HepG2 (cell line): ENCODE data around the gene SYTL2. TPM values are rescaled to one million over a fixed set of nuclear protein-coding genes. Genes with fewer than 3 reads are reported as not detected.
A peak's percentile ranks its signal among the peaks of the same experiment; 100 is the strongest.

Experiments
- ATF3 ChIP-seq: sonication (generic); formaldehyde crosslinking; IDR thresholded peaks from 2 replicates; pipeline ENCODE4 v1.4.0; 2020; ENCODE audit warnings: missing genetic modification reagents
- DNMT1 ChIP-seq: sonication (generic); formaldehyde crosslinking; IDR thresholded peaks from 2 replicates; pipeline ENCODE4 v1.5.1; 2020; ENCODE audit warnings: mild to moderate bottlenecking, missing genetic modification reagents
- IRF2 ChIP-seq: IDR thresholded peaks from 2 replicates; pipeline ENCODE4 v1.6.1; 2018; ENCODE audit warnings: missing genetic modification reagents, missing compliant biosample characterization
- ISX ChIP-seq: sonication (generic); formaldehyde crosslinking; conservative IDR thresholded peaks from 2 replicates; pipeline ENCODE4 v1.5.0; 2020; ENCODE audit warnings: missing genetic modification reagents
- MTA3 ChIP-seq: sonication (generic); formaldehyde crosslinking; IDR thresholded peaks from 2 replicates; pipeline ENCODE4 v1.4.0; 2020; ENCODE audit warnings: missing genetic modification reagents
- NCOR1 ChIP-seq: fragments of 200-600 bp; sonication (generic); IDR thresholded peaks from 2 replicates; pipeline ENCODE4 v1.7.0; 2017; ENCODE audit warnings: antibody characterized with exemption, low read length, borderline replicate concordance
- RCOR2 ChIP-seq: IDR thresholded peaks from 2 replicates; pipeline ENCODE4 v1.6.1; 2016; ENCODE audit warnings: missing biosample characterization, missing genetic modification reagents
- REST ChIP-seq, 2 experiments: IDR thresholded peaks; 2 replicates each; pipeline ENCODE4 v1.6.1; 2011 to 2012; ENCODE audit warnings: low read length in 2 of 2, borderline replicate concordance in 1 of 2, low read depth in 1 of 2, mild to moderate bottlenecking in 1 of 2, moderate library complexity in 1 of 2
- RFXANK ChIP-seq: IDR thresholded peaks from 2 replicates; pipeline ENCODE4 v1.6.1; 2016
- SAP130 ChIP-seq: IDR thresholded peaks from 2 replicates; pipeline ENCODE4 v1.6.1; 2016; ENCODE audit warnings: low read depth
- SCMH1 ChIP-seq: sonication (generic); formaldehyde crosslinking; IDR thresholded peaks from 2 replicates; pipeline ENCODE4 v1.9.0; 2021; ENCODE audit warnings: missing genetic modification reagents, mild to moderate bottlenecking, borderline replicate concordance
- SMAD3 ChIP-seq: sonication (generic); formaldehyde crosslinking; IDR thresholded peaks from 2 replicates; pipeline ENCODE4 v1.4.0; 2020; ENCODE audit warnings: missing genetic modification reagents
- ZFP37 ChIP-seq: sonication (generic); formaldehyde crosslinking; IDR thresholded peaks from 2 replicates; pipeline ENCODE4 v1.4.0; 2020; ENCODE audit warnings: missing genetic modification reagents, borderline replicate concordance
- ZNF282 ChIP-seq: fragments of 450-650 bp; IDR thresholded peaks from 2 replicates; pipeline ENCODE4 v1.6.1; 2018; ENCODE audit not compliant: partially characterized antibody
- polyA plus RNA-seq, 8 experiments: library from polyadenylated mRNA; depleted of rRNA in 3 of 8; stranded (reverse) in 7 of 8; unstranded in 1 of 8; fragments of >200 nt; fragmentation: Illumina TruSeq in 4 of 8; extraction: Trizol in 4 of 8; gene quantifications; 2 replicates each; pipeline versions ENCODE4 v1.2.1 to v1.2.3, GENCODE V29; 2011 to 2016; ENCODE audit warnings: low read depth in 4 of 8, missing spikeins in 1 of 8, mixed read lengths in 1 of 8; ENCODE audit not compliant: insufficient read depth in 1 of 8
- total RNA-seq, 5 experiments: library from RNA; depleted of rRNA; stranded (reverse); fragments of >200 nt; fragmentation: Illumina TruSeq; extraction: Trizol; gene quantifications; 2 replicates each; pipeline ENCODE4 v1.2.3, GENCODE V29; 2016; ENCODE audit warnings: low read depth in 1 of 5
- TF ChIP-seq, protein P1 (sequence below): sonication (generic); formaldehyde crosslinking; IDR thresholded peaks from 2 replicates; pipeline ENCODE4 v1.4.0; 2020; ENCODE audit warnings: mild to moderate bottlenecking, missing genetic modification reagents
- TF ChIP-seq, protein P2 (sequence below): sonication (generic); formaldehyde crosslinking; IDR thresholded peaks from 2 replicates; pipeline ENCODE4 v1.5.0; 2020; ENCODE audit warnings: mild to moderate bottlenecking, missing genetic modification reagents

SYTL2 gene
- total and polyA plus RNA-seq, 2 of the 13 experiments (the other 11 are each of a cell fraction or from before 2014, with no cell fraction given): 0.77 to 0.90 TPM

DNA sequence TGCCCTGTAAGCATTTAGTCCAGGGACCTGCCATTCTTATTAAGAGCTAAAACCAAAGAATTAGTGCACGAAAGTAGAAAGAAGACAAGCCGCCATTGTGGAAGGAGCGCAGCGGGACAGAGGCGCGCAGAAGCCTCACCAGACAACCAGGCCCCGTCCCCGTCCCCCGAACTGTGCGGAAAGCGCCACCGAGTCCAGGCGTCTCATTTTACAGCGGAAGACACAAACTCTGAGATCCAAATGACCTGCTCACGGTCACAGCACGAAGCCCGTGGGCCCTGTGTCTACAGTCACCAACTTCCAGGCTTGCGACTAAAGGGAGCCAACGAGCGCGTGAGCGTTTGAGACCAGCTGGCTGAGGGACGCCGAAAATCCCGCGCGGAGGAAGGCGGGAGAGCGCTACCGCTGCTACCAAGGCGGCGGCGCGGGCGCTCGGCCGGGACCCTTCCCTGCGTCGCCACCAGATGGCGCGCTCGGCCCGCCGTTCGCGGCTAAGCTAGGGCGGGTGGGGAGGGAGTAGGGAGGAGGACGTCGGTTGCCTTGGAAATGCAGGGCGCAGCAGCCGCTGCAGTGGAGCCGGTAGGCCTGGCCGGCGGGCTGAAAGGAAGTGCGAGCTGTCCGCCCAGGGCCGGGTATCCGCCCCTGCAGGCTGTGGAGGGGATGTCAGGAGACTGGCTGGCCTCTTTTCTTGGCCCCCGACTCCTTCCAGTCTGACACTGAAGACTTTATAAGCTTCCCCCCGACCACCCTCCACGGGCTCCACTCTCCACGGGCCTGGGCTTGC, 43.8 kb upstream of the SYTL2 start (continued):
- no peak for TF ChIP-seq SCMH1 (CRISPR knock-in tag)
- TF ChIP-seq SAP130 (CRISPR knock-in tag): peak; percentile 85
- TF ChIP-seq ZNF282: no peak
- TF ChIP-seq, protein P1, sequence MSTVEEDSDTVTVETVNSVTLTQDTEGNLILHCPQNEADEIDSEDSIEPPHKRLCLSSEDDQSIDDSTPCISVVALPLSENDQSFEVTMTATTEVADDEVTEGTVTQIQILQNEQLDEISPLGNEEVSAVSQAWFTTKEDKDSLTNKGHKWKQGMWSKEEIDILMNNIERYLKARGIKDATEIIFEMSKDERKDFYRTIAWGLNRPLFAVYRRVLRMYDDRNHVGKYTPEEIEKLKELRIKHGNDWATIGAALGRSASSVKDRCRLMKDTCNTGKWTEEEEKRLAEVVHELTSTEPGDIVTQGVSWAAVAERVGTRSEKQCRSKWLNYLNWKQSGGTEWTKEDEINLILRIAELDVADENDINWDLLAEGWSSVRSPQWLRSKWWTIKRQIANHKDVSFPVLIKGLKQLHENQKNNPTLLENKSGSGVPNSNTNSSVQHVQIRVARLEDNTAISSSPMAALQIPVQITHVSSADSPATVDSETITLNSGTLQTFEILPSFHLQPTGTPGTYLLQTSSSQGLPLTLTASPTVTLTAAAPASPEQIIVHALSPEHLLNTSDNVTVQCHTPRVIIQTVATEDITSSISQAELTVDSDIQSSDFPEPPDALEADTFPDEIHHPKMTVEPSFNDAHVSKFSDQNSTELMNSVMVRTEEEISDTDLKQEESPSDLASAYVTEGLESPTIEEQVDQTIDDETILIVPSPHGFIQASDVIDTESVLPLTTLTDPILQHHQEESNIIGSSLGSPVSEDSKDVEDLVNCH: no peak
- TF ChIP-seq, protein P2, sequence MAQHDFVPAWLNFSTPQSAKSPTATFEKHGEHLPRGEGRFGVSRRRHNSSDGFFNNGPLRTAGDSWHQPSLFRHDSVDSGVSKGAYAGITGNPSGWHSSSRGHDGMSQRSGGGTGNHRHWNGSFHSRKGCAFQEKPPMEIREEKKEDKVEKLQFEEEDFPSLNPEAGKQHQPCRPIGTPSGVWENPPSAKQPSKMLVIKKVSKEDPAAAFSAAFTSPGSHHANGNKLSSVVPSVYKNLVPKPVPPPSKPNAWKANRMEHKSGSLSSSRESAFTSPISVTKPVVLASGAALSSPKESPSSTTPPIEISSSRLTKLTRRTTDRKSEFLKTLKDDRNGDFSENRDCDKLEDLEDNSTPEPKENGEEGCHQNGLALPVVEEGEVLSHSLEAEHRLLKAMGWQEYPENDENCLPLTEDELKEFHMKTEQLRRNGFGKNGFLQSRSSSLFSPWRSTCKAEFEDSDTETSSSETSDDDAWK (CRISPR knock-in tag): no peak
- 0 out of 2 replicates have a peak, but pooled peaks have one; percentile 81 for TF ChIP-seq ISX (CRISPR knock-in tag)
- TF ChIP-seq NCOR1: no peak
- TF ChIP-seq REST (IDR thresholded peaks at IDR 0.05; ENCODE audit: borderline replicate concordance in 1 of 2, low read depth in 1 of 2, low read length in 2 of 2): no peak
- no peak; the same call in 1 of the 2 replicates for TF ChIP-seq SMAD3 (CRISPR knock-in tag)
- 0 out of 2 replicates have a peak, but pooled peaks have one; percentile 59 for TF ChIP-seq ZFP37 (CRISPR knock-in tag)
- no peak for TF ChIP-seq MTA3 (CRISPR knock-in tag)
- TF ChIP-seq DNMT1 (CRISPR knock-in tag): peak; percentile 79; the same call in 1 of the 2 replicates
- 0 out of 2 replicates have a peak, but pooled peaks have one; percentile 58 for TF ChIP-seq RCOR2 (CRISPR knock-in tag)
- TF ChIP-seq IRF2 (CRISPR knock-in tag): peak; percentile 93
- TF ChIP-seq ATF3 (CRISPR knock-in tag): no peak
- peak; percentile 61; the same call in 1 of the 2 replicates for TF ChIP-seq RFXANK (CRISPR knock-in tag)
